ENCODE results near the gene PTGIS.

DNA sequence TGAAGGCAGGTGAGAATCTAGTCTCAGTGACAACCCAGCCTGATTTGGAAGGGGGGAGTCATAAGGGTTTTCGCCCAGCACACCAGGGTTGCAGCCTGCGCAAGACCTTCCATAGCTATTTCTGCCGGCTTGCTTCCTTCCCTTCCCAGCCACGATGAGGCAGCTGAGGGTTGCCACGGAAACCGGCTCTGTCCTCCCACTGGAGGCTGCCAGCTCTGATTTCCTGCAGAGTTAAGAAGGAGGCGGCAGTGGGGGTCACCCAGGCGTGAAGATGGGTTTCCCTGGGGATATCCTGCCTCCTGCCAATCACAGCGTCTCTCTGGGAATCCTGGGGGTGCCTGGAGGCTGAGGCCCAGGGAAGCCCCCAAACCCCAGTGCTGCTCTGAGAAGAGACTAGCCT is 62.4 kb downstream of the PTGIS start:
- TF ChIP-seq, protein P1, sequence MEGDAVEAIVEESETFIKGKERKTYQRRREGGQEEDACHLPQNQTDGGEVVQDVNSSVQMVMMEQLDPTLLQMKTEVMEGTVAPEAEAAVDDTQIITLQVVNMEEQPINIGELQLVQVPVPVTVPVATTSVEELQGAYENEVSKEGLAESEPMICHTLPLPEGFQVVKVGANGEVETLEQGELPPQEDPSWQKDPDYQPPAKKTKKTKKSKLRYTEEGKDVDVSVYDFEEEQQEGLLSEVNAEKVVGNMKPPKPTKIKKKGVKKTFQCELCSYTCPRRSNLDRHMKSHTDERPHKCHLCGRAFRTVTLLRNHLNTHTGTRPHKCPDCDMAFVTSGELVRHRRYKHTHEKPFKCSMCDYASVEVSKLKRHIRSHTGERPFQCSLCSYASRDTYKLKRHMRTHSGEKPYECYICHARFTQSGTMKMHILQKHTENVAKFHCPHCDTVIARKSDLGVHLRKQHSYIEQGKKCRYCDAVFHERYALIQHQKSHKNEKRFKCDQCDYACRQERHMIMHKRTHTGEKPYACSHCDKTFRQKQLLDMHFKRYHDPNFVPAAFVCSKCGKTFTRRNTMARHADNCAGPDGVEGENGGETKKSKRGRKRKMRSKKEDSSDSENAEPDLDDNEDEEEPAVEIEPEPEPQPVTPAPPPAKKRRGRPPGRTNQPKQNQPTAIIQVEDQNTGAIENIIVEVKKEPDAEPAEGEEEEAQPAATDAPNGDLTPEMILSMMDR (conservative IDR thresholded peaks at IDR 0.05) = no peak
- TF ChIP-seq EZH2 (IDR thresholded peaks at IDR 0.05; ENCODE audit: low read depth) = no peak

All from PC-9 (cell line).